ENCODE measurements around the gene MORC2. TPM values are rescaled to one million over a fixed set of nuclear protein-coding genes. Genes with fewer than 3 reads are reported as not detected.

Gene MORC2
- total and polyA plus RNA-seq, 8 donors: 4.4 to 64.8 (median 17.0) TPM

DNA sequence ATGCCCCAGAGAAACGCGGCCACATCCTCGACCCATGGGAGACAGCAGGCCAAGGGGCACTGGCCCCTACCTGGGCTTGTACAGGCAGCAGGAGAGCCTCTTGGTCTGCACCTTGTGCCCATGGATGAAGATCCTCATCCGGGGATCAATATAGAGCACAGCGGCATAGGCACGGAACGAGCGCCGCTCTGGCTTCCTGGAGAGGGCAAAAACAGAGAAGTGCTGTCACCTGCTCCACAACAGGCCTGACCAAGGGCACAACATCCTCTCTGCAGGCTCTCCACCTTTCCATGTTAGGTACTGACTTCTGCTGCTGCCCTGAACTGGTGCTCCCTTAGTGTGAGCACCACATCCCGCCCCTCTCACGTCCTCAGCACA, 27.2 kb downstream of the MORC2 start:
- Histone ChIP-seq H3K4me3 (no peak overlapping the region), H3K27ac (no peak overlapping the region), H3K36me3 (peaks cover 96 to 100% (median 100%) of the 10 kb centered on the region in 4 donors), H3K4me1 (no peaks in the 10 kb centered on the region), H3K9me3 (no peaks in the 10 kb centered on the region), H3K27me3 (no peaks in the 10 kb centered on the region)
- WGBS, 5 donors: 94 to 98% (median 96%) methylated on average over 11 of the region's 11 CpGs
- DNase-seq: no peak
- no peak for TF ChIP-seq POLR2A (IDR thresholded peaks at IDR 0.05)
- TF ChIP-seq EP300 (IDR thresholded peaks at IDR 0.05): no peak
- TF ChIP-seq POLR2AphosphoS5 (IDR thresholded peaks at IDR 0.05): no peak
- TF ChIP-seq, protein P1, sequence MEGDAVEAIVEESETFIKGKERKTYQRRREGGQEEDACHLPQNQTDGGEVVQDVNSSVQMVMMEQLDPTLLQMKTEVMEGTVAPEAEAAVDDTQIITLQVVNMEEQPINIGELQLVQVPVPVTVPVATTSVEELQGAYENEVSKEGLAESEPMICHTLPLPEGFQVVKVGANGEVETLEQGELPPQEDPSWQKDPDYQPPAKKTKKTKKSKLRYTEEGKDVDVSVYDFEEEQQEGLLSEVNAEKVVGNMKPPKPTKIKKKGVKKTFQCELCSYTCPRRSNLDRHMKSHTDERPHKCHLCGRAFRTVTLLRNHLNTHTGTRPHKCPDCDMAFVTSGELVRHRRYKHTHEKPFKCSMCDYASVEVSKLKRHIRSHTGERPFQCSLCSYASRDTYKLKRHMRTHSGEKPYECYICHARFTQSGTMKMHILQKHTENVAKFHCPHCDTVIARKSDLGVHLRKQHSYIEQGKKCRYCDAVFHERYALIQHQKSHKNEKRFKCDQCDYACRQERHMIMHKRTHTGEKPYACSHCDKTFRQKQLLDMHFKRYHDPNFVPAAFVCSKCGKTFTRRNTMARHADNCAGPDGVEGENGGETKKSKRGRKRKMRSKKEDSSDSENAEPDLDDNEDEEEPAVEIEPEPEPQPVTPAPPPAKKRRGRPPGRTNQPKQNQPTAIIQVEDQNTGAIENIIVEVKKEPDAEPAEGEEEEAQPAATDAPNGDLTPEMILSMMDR (IDR thresholded peaks at IDR 0.05): no peak
- intact Hi-C loops (cut with DNase I; ENCODE audit: low total_unique reads): loop anchor here (10.0 kb wide), 1 partner anchor 203 kb away; the partner anchor contains the start of gene PLA2G3

DNA sequence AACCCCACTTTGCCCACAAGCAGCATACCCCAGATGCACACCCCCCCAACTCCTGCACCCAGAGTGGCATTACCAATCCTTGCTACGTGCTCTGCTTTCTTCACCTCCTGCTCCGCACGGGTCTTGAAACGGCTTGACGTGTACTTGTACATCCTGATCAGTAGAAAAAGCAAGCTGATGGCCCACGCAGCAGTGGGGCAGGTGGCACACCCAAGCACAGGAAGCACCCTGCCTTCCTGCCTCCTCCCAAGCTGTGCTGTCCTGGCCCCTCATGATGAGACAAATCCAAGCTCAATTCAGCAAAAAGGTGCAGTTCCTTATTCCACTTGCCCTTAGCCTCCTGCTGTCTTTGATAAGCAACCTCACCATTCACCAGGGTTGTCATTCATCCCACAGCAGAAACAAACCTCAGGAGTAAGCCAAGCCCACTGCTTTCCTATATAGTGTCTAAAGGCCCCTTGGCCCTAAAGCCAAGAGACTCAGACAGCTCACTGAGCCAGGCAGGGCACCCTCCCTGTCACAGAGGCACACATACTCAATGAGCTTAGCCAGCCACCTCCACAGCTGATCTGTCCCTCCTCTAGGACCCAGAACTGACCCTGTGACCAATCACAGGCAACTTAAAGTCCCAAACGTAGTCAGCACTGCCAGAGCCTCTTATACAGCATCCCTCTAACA, 27.8 kb downstream of the MORC2 start:
- intact Hi-C loops (cut with DNase I; ENCODE audit: low total_unique reads): loop anchor here (10.0 kb wide), 1 partner anchor 204 kb away; the partner anchor contains the start of gene PLA2G3
- 79 to 87% (median 85%) methylated on average over 7 of the region's 7 CpGs for WGBS, 5 donors
- Histone ChIP-seq H3K4me3 (no peak overlapping the region), H3K27me3 (no peaks in the 10 kb centered on the region), H3K36me3 (peaks cover 96 to 100% (median 100%) of the 10 kb centered on the region in 4 donors), H3K27ac (no peak overlapping the region), H3K4me1 (no peaks in the 10 kb centered on the region), H3K9me3 (no peaks in the 10 kb centered on the region)
- no peak for DNase-seq
- TF ChIP-seq POLR2A (IDR thresholded peaks at IDR 0.05) (no peak), POLR2AphosphoS5 (IDR thresholded peaks at IDR 0.05) (no peak), EP300 (IDR thresholded peaks at IDR 0.05) (no peak)
- TF ChIP-seq, protein P1 (IDR thresholded peaks at IDR 0.05): no peak

DNA sequence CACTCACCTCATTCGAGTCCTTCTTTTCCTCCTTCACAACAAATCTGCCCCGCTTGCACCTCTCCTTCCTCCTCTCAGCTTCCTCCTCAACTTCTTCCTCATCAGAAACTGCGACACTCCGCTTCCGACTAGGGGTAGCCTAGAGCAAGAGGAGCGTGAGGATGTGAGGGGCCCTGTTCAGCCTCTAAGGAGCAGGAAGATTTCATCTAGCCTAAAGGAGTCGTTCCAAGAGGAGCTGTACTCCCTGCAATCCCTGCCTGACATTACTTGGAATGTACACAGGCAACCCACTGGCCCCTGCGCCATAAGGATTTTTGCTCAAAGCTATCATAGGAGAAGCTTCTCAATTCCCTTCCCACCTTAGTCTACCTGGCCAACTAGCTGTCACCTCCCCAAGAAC, 34.5 kb downstream of the MORC2 start:
- intact Hi-C loops (cut with DNase I; ENCODE audit: low total_unique reads): no loop called here
- Histone ChIP-seq H3K4me3 (no peak overlapping the region), H3K4me1 (peaks cover 0 to 6% (median 0%) of the 10 kb centered on the region in 4 donors), H3K27ac (no peak overlapping the region), H3K36me3 (peaks cover 85 to 100% (median 100%) of the 10 kb centered on the region in 4 donors), H3K27me3 (no peaks in the 10 kb centered on the region), H3K9me3 (no peaks in the 10 kb centered on the region)
- 91 to 97% (median 94%) methylated on average over 8 of the region's 8 CpGs for WGBS, 5 donors
- TF ChIP-seq EP300 (IDR thresholded peaks at IDR 0.05) (no peak), POLR2A (IDR thresholded peaks at IDR 0.05) (no peak), POLR2AphosphoS5 (IDR thresholded peaks at IDR 0.05) (no peak)
- TF ChIP-seq, protein P1 (IDR thresholded peaks at IDR 0.05): no peak
- DNase-seq: no peak

DNA sequence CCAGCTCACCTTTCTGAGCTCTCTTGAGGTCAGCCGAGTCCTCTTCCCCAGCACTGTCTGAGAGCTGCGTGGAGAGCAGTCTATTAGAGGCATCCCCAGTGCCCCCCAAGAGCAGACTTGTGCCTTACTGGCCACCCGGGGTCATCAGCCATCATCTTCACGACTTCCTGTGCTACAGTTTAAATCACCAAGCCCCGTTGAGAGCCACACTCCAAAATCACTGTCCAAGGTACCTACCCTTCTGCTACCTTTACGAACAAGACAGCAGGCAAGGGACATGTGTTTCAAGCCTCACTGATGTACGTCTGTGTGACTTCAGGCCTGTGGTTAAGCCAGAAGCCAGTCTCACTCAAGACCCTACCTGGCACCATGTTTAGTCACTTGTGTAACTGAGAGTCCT, 35.1 kb downstream of the MORC2 start:
- DNase-seq: no peak
- Histone ChIP-seq H3K27ac (no peak overlapping the region), H3K27me3 (no peaks in the 10 kb centered on the region), H3K4me3 (no peak overlapping the region), H3K36me3 (peaks cover 83 to 100% (median 99%) of the 10 kb centered on the region in 4 donors), H3K9me3 (no peaks in the 10 kb centered on the region), H3K4me1 (peaks cover 0 to 6% (median 0%) of the 10 kb centered on the region in 4 donors)
- intact Hi-C loops (cut with DNase I; ENCODE audit: low total_unique reads): no loop called here
- TF ChIP-seq EP300 (IDR thresholded peaks at IDR 0.05): no peak
- TF ChIP-seq, protein P1 (IDR thresholded peaks at IDR 0.05): no peak
- TF ChIP-seq POLR2A (IDR thresholded peaks at IDR 0.05): no peak
- TF ChIP-seq POLR2AphosphoS5 (IDR thresholded peaks at IDR 0.05): no peak
- WGBS, 5 donors: 88 to 92% (median 89%) methylated on average over 7 of the region's 7 CpGs
